Mesenchymal stem cell (in vitro differentiated cells and primary cell): ENCODE measurements around the gene TBXA2R.

Experiments
- DNase-seq: peaks from one replicate; pipeline ENCODE4 v3.0.0-alpha.2; 2013
- H2AFZ ChIP-seq: one replicate; pipeline ENCODE4 v1.6.1; 2013; ENCODE audit warnings: low read depth, mild to moderate bottlenecking, control low read depth, inconsistent platforms, low read length, moderate library complexity
- H2AK5ac ChIP-seq: 2 replicates; pipeline ENCODE4 v1.6.1; 2013; ENCODE audit warnings: low read length, moderate library complexity, mild to moderate bottlenecking, inconsistent platforms; ENCODE audit not compliant: severe bottlenecking
- H2BK120ac ChIP-seq: one replicate; pipeline ENCODE4 v1.6.1; 2013; ENCODE audit warnings: low read depth, mild to moderate bottlenecking, inconsistent platforms, low read length, moderate library complexity
- H2BK12ac ChIP-seq, 2 experiments: one replicate each; pipeline ENCODE4 v1.6.1; 2013; ENCODE audit warnings: inconsistent platforms in 2 of 2, low read length in 2 of 2, mild to moderate bottlenecking in 2 of 2, moderate library complexity in 2 of 2, control low read depth in 1 of 2
- H2BK15ac ChIP-seq: one replicate; pipeline ENCODE4 v1.6.1; 2013; ENCODE audit warnings: mild to moderate bottlenecking, low read depth, inconsistent platforms; ENCODE audit not compliant: poor library complexity, severe bottlenecking
- H2BK5ac ChIP-seq: 2 replicates; pipeline ENCODE4 v1.6.1; 2013; ENCODE audit warnings: low read depth, mild to moderate bottlenecking, low read length, control low read depth, inconsistent platforms; ENCODE audit not compliant: poor library complexity, severe bottlenecking
- H3K14ac ChIP-seq, 2 experiments: one replicate each; pipeline ENCODE4 v1.6.1; 2013; ENCODE audit warnings: inconsistent platforms in 2 of 2, low read length in 2 of 2, control low read depth in 1 of 2, mild to moderate bottlenecking in 1 of 2, moderate library complexity in 1 of 2
- H3K18ac ChIP-seq, 2 experiments: one replicate each; pipeline ENCODE4 v1.6.1; 2013; ENCODE audit warnings: inconsistent platforms in 2 of 2, low read length in 2 of 2, control low read depth in 1 of 2, low read depth in 1 of 2, mild to moderate bottlenecking in 1 of 2
- H3K23ac ChIP-seq, 2 experiments: one replicate each; pipeline ENCODE4 v1.6.1; 2013; ENCODE audit warnings: inconsistent platforms in 2 of 2, low read length in 2 of 2, mild to moderate bottlenecking in 2 of 2, moderate library complexity in 2 of 2, control low read depth in 1 of 2
- H3K27ac ChIP-seq: 2 replicates; pipeline ENCODE4 v1.5.1; 2013; ENCODE audit warnings: mild to moderate bottlenecking, moderate library complexity, low read length, control low read depth, inconsistent platforms; ENCODE audit not compliant: poor library complexity, severe bottlenecking
- H3K27me3 ChIP-seq, 2 experiments: 2 replicates each; pipeline versions ENCODE4 v1.6.1 to v1.7.0; 2013; ENCODE audit warnings: low read length in 2 of 2, mild to moderate bottlenecking in 2 of 2, moderate library complexity in 2 of 2, control low read depth in 1 of 2, inconsistent platforms in 1 of 2; ENCODE audit not compliant: control insufficient read depth in 1 of 2, insufficient read depth in 1 of 2
- H3K36me3 ChIP-seq, 2 experiments: 2 replicates each; pipeline versions ENCODE4 v1.6.1 to v1.7.0; 2013; ENCODE audit warnings: low read length in 2 of 2, control low read depth in 1 of 2, inconsistent platforms in 1 of 2, low read depth in 1 of 2, mild to moderate bottlenecking in 1 of 2; ENCODE audit not compliant: insufficient read depth in 2 of 2, control insufficient read depth in 1 of 2
- H3K4ac ChIP-seq, 2 experiments: one replicate each; pipeline ENCODE4 v1.6.1; 2013; ENCODE audit warnings: inconsistent platforms in 2 of 2, low read length in 2 of 2, mild to moderate bottlenecking in 2 of 2, moderate library complexity in 2 of 2, control low read depth in 1 of 2, low read depth in 1 of 2
- H3K4me1 ChIP-seq: 2 replicates; pipeline ENCODE4 v1.6.1; 2013; ENCODE audit warnings: low read depth, low read length, control low read depth; ENCODE audit not compliant: control insufficient read depth, insufficient read depth
- H3K4me2 ChIP-seq: 2 replicates; pipeline ENCODE4 v1.6.1; 2013; ENCODE audit warnings: low read length, mild to moderate bottlenecking, inconsistent platforms; ENCODE audit not compliant: poor library complexity, severe bottlenecking
- H3K4me3 ChIP-seq, 2 experiments: 2 replicates each; pipeline versions ENCODE4 v1.5.1 to v1.7.0; 2013; ENCODE audit warnings: low read length in 2 of 2, mild to moderate bottlenecking in 2 of 2, control low read depth in 1 of 2, low read depth in 1 of 2; ENCODE audit not compliant: insufficient read depth in 1 of 2
- H3K79me1 ChIP-seq: replicated peaks from 2 replicates; pipeline ENCODE4 v1.6.1; 2013; ENCODE audit warnings: mild to moderate bottlenecking, control low read depth, low read length, inconsistent platforms; ENCODE audit not compliant: poor library complexity, severe bottlenecking
- H3K9ac ChIP-seq: 2 replicates; pipeline ENCODE4 v1.7.0; 2013; ENCODE audit warnings: mild to moderate bottlenecking, low read length, moderate library complexity
- H3K9me3 ChIP-seq: 2 replicates; pipeline ENCODE4 v1.7.0; 2013; ENCODE audit warnings: mild to moderate bottlenecking, low read length; ENCODE audit not compliant: control insufficient read depth
- H4K8ac ChIP-seq: one replicate; pipeline ENCODE4 v1.6.1; 2013; ENCODE audit warnings: inconsistent platforms, mild to moderate bottlenecking, low read length, moderate library complexity
- H4K91ac ChIP-seq: one replicate; pipeline ENCODE4 v1.6.1; 2013; ENCODE audit warnings: mild to moderate bottlenecking, low read length, inconsistent platforms
- WGBS: methylation state at CpG from one replicate; pipeline ENCODE4 v1.1.7; 2013; ENCODE audit warnings: mixed read lengths; 5-methylcytosine and 5-hydroxymethylcytosine counted together

Gene TBXA2R

GRCh38 chr19:3605361-3605760, 1.3 kb downstream of the TBXA2R start:
- peaks cover 30% of the 10 kb centered on the region for H3K79me1 ChIP-seq
- H3K14ac ChIP-seq: peak overlapping the region in 1 of 2 experiments; percentile 93
- no peak overlapping the region for H2AFZ ChIP-seq
- 84% methylated on average over 3 of the region's 3 CpGs for WGBS
- H3K23ac ChIP-seq: peak overlapping the region in 1 of 2 experiments; percentile 57
- H3K9ac ChIP-seq: peak overlapping the region; percentile 82
- peak overlapping the region in 1 of 2 experiments; percentile 18 for H3K18ac ChIP-seq
- no peak overlapping the region for H2BK5ac ChIP-seq
- no peak overlapping the region for H2BK15ac ChIP-seq
- peaks cover 53% of the 10 kb centered on the region for H3K4me1 ChIP-seq
- H3K27ac ChIP-seq: no peak overlapping the region
- H3K27me3 ChIP-seq: no peaks in the 10 kb centered on the region
- H3K4me3 ChIP-seq: peak overlapping the region in 1 of 2 experiments; percentile 86
- peaks cover 0 to 25% of the 10 kb centered on the region in 2 experiments for H3K36me3 ChIP-seq
- H4K91ac ChIP-seq: peak overlapping the region; percentile 79
- no peaks in the 10 kb centered on the region for H3K9me3 ChIP-seq
- no peak for DNase-seq
- peak overlapping the region; percentile 13 for H3K4me2 ChIP-seq
- no peak overlapping the region for H2BK12ac ChIP-seq
- H4K8ac ChIP-seq: peak overlapping the region; percentile 60
- no peak overlapping the region for H2AK5ac ChIP-seq
- no peak overlapping the region for H2BK120ac ChIP-seq
- H3K4ac ChIP-seq: peak overlapping the region in 1 of 2 experiments; percentile 41

- H2BK15ac ChIP-seq: no peak overlapping the region
- H3K18ac ChIP-seq: peak overlapping the region in 1 of 2 experiments; percentile 18
- DNase-seq: no peak
- no peak overlapping the region for H2BK5ac ChIP-seq
- peaks cover 51% of the 10 kb centered on the region for H3K4me1 ChIP-seq
- no peak overlapping the region for H2BK120ac ChIP-seq
- 88% methylated on average over 11 of the region's 11 CpGs for WGBS
- no peaks in the 10 kb centered on the region for H3K9me3 ChIP-seq
- H3K4ac ChIP-seq: no peak overlapping the region
- H2BK12ac ChIP-seq: no peak overlapping the region
- peak overlapping the region; percentile 82 for H3K9ac ChIP-seq
- H3K4me2 ChIP-seq: peak overlapping the region; percentile 6
- peak overlapping the region in 1 of 2 experiments; percentile 93 for H3K14ac ChIP-seq
- H4K91ac ChIP-seq: peak overlapping the region; percentile 79
- H3K79me1 ChIP-seq: peaks cover 31% of the 10 kb centered on the region
- no peaks in the 10 kb centered on the region for H3K27me3 ChIP-seq
- H3K23ac ChIP-seq: no peak overlapping the region
- peaks cover 3 to 25% of the 10 kb centered on the region in 2 experiments for H3K36me3 ChIP-seq
- H2AK5ac ChIP-seq: no peak overlapping the region
- no peak overlapping the region for H4K8ac ChIP-seq
- H3K27ac ChIP-seq: no peak overlapping the region
- no peak overlapping the region for H2AFZ ChIP-seq
- H3K4me3 ChIP-seq: peak overlapping the region in 1 of 2 experiments; percentile 86
Observed at GRCh38 chr19:3604987-3605343, 1.7 kb downstream of the TBXA2R start.

GRCh38 chr19:3604227-3604986, 2.3 kb downstream of the TBXA2R start:
- Histone ChIP-seq H3K36me3 (peaks cover 3 to 24% of the 10 kb centered on the region in 2 experiments), H3K18ac (no peak overlapping the region), H3K4me3 (no peak overlapping the region), H3K23ac (no peak overlapping the region), H3K9ac (no peak overlapping the region), H3K27ac (no peak overlapping the region), H2BK15ac (no peak overlapping the region), H2AK5ac (no peak overlapping the region), H2BK120ac (no peak overlapping the region), H3K79me1 (peaks cover 31% of the 10 kb centered on the region), H3K4me2 (no peak overlapping the region), H3K27me3 (no peaks in the 10 kb centered on the region), H4K91ac (peak overlapping the region; percentile 11), H3K4me1 (peaks cover 51% of the 10 kb centered on the region), H3K14ac (no peak overlapping the region), H3K9me3 (no peaks in the 10 kb centered on the region), H3K4ac (no peak overlapping the region), H2BK5ac (no peak overlapping the region), H4K8ac (no peak overlapping the region), H2BK12ac (peak overlapping the region in 1 of 2 experiments; percentile 6), H2AFZ (no peak overlapping the region)
- DNase-seq: no peak
- WGBS: 93% methylated on average over 24 of the region's 27 CpGs

GRCh38 chr19:3603121-3603811, 3.4 kb downstream of the TBXA2R start:
- Histone ChIP-seq H3K36me3 (peaks cover 3 to 21% of the 10 kb centered on the region in 2 experiments), H4K91ac (peak overlapping the region; percentile 54), H2BK15ac (no peak overlapping the region), H3K79me1 (peaks cover 31% of the 10 kb centered on the region), H3K14ac (peak overlapping the region in 1 of 2 experiments; percentile 35), H3K4me1 (peaks cover 41% of the 10 kb centered on the region), H3K18ac (peak overlapping the region in 1 of 2 experiments; percentile 77), H2BK5ac (no peak overlapping the region), H2BK120ac (no peak overlapping the region), H4K8ac (peak overlapping the region; percentile 79), H3K9me3 (no peaks in the 10 kb centered on the region), H3K4me3 (no peak overlapping the region), H2BK12ac (peak overlapping the region; percentile 28 to 57), H3K27me3 (no peaks in the 10 kb centered on the region), H2AK5ac (peak overlapping the region; percentile 58), H3K23ac (no peak overlapping the region), H2AFZ (no peak overlapping the region), H3K4me2 (peak overlapping the region; percentile 7), H3K9ac (no peak overlapping the region), H3K27ac (no peak overlapping the region), H3K4ac (no peak overlapping the region)
- 45% methylated on average over 23 of the region's 23 CpGs for WGBS
- DNase-seq: peak; percentile 42
